H9 (cell line): ENCODE measurements around the gene BCAR3. TPM values are rescaled to one million over a fixed set of nuclear protein-coding genes. Genes with fewer than 3 reads are reported as not detected.

Source experiments
- DNase-seq: peaks from one replicate; pipeline ENCODE4 v3.0.0-alpha.2; 2017
- H2AFZ ChIP-seq: one replicate; pipeline ENCODE4 v1.6.1; 2013; ENCODE audit warnings: mild to moderate bottlenecking, low read length, control low read depth, moderate library complexity
- H2AK5ac ChIP-seq: 2 replicates; pipeline ENCODE4 v1.6.1; 2013; ENCODE audit warnings: low read length, control low read depth, mixed read lengths; ENCODE audit not compliant: insufficient read length
- H2BK120ac ChIP-seq: one replicate; pipeline ENCODE4 v1.6.1; 2013; ENCODE audit warnings: low read depth, mild to moderate bottlenecking, low read length, control low read depth, inconsistent platforms; ENCODE audit not compliant: poor library complexity, severe bottlenecking
- H2BK12ac ChIP-seq: 2 replicates; pipeline ENCODE4 v1.6.1; 2013; ENCODE audit warnings: low read length, control low read depth, mixed read lengths, low read depth; ENCODE audit not compliant: insufficient read length
- H2BK15ac ChIP-seq: 2 replicates; pipeline ENCODE4 v1.6.1; 2013; ENCODE audit warnings: low read depth, low read length, control low read depth
- H2BK20ac ChIP-seq: one replicate; pipeline ENCODE4 v1.6.1; 2013; ENCODE audit warnings: low read depth, mild to moderate bottlenecking, low read length, control low read depth, inconsistent platforms; ENCODE audit not compliant: poor library complexity, severe bottlenecking
- H2BK5ac ChIP-seq: 2 replicates; pipeline ENCODE4 v1.6.1; 2013; ENCODE audit warnings: low read length, control low read depth, mixed read lengths; ENCODE audit not compliant: insufficient read length
- H3K14ac ChIP-seq: 2 replicates; pipeline ENCODE4 v1.6.1; 2013; ENCODE audit warnings: low read length, control low read depth; ENCODE audit not compliant: insufficient read depth
- H3K18ac ChIP-seq: 2 replicates; pipeline ENCODE4 v1.6.1; 2013; ENCODE audit warnings: low read depth, mild to moderate bottlenecking, mixed read lengths, low read length, control low read depth; ENCODE audit not compliant: insufficient read length
- H3K23ac ChIP-seq: 2 replicates; pipeline ENCODE4 v1.6.1; 2013; ENCODE audit warnings: low read length, control low read depth, mixed read lengths, low read depth; ENCODE audit not compliant: insufficient read length
- H3K23me2 ChIP-seq: 2 replicates; pipeline ENCODE4 v1.6.1; 2013; ENCODE audit warnings: low read depth, mild to moderate bottlenecking, mixed read lengths, low read length, control low read depth; ENCODE audit not compliant: insufficient read length, poor library complexity, severe bottlenecking
- H3K27ac ChIP-seq: 2 replicates; pipeline ENCODE4 v1.5.1; 2013; ENCODE audit warnings: low read length, control low read depth, mixed read lengths, low read depth; ENCODE audit not compliant: insufficient read length
- H3K27me3 ChIP-seq: 2 replicates; pipeline ENCODE4 v1.6.1; 2013; ENCODE audit warnings: low read length, control low read depth, inconsistent platforms; ENCODE audit not compliant: insufficient read depth
- H3K4ac ChIP-seq: 2 replicates; pipeline ENCODE4 v1.6.1; 2013; ENCODE audit warnings: low read depth, mild to moderate bottlenecking, control low read depth, inconsistent platforms, low read length, moderate library complexity
- H3K4me1 ChIP-seq: 2 replicates; pipeline ENCODE4 v1.6.1; 2013; ENCODE audit warnings: low read length, control low read depth, inconsistent platforms; ENCODE audit not compliant: insufficient read depth
- H3K4me2 ChIP-seq: 2 replicates; pipeline ENCODE4 v1.6.1; 2013; ENCODE audit warnings: low read length, control low read depth, mixed read lengths; ENCODE audit not compliant: insufficient read length, insufficient read depth
- H3K56ac ChIP-seq: 2 replicates; pipeline ENCODE4 v1.6.1; 2013; ENCODE audit warnings: low read depth, mild to moderate bottlenecking, mixed read lengths, low read length, control low read depth; ENCODE audit not compliant: insufficient read length
- H3K79me1 ChIP-seq: 2 replicates; pipeline ENCODE4 v1.6.1; 2013; ENCODE audit warnings: low read depth, mild to moderate bottlenecking, moderate library complexity, low read length, control low read depth, inconsistent platforms; ENCODE audit not compliant: insufficient read depth, poor library complexity, severe bottlenecking
- H3K79me2 ChIP-seq: 2 replicates; pipeline ENCODE4 v1.6.1; 2013; ENCODE audit warnings: low read length, control low read depth, inconsistent platforms; ENCODE audit not compliant: insufficient read depth
- H3K9ac ChIP-seq: 2 replicates; pipeline ENCODE4 v1.6.1; 2013; ENCODE audit warnings: low read length, control low read depth, mixed read lengths; ENCODE audit not compliant: insufficient read length; ENCODE audit errors: extremely low read depth
- H3K9me3 ChIP-seq: one replicate; pipeline ENCODE4 v1.6.1; 2013; ENCODE audit warnings: low read depth, low read length, inconsistent platforms; ENCODE audit not compliant: control insufficient read depth
- H3T11ph ChIP-seq: one replicate; pipeline ENCODE4 v1.6.1; 2013; ENCODE audit warnings: mild to moderate bottlenecking, low read length, control low read depth, inconsistent platforms
- H4K20me1 ChIP-seq: one replicate; pipeline ENCODE4 v1.6.1; 2013; ENCODE audit not compliant: control insufficient read depth, insufficient read length, insufficient read depth
- H4K5ac ChIP-seq: 2 replicates; pipeline ENCODE4 v1.6.1; 2013; ENCODE audit warnings: low read depth, mild to moderate bottlenecking, mixed read lengths, low read length, control low read depth; ENCODE audit not compliant: insufficient read length
- H4K8ac ChIP-seq: replicated peaks from 2 replicates; pipeline ENCODE4 v1.6.1; 2013; ENCODE audit warnings: low read length, control low read depth, mixed read lengths, low read depth; ENCODE audit not compliant: insufficient read length
- H4K91ac ChIP-seq: 2 replicates; pipeline ENCODE4 v1.6.1; 2013; ENCODE audit warnings: low read depth, mild to moderate bottlenecking, moderate library complexity, mixed read lengths, low read length, control low read depth; ENCODE audit not compliant: insufficient read length
- H3K27ac Mint-ChIP-seq, 3 experiments: 2 replicates in 2 of 3; 3 replicates in 1 of 3; pipeline ENCODE4 v1.8.0; 2020 to 2021; ENCODE audit warnings: mixed read lengths in 3 of 3, mild to moderate bottlenecking in 1 of 3, moderate library complexity in 1 of 3
- H3K27me3 Mint-ChIP-seq: 2 replicates; pipeline ENCODE4 v1.8.0; 2021; ENCODE audit warnings: low read depth, mild to moderate bottlenecking, moderate library complexity, mixed read lengths
- H3K36me3 Mint-ChIP-seq, 3 experiments: 2 replicates in 2 of 3; 3 replicates in 1 of 3; pipeline ENCODE4 v1.8.0; 2020 to 2021; ENCODE audit warnings: low read depth in 3 of 3, mixed read lengths in 3 of 3; ENCODE audit not compliant: insufficient read depth in 1 of 3
- H3K4me1 Mint-ChIP-seq, 2 experiments: 2 replicates each; pipeline ENCODE4 v1.8.0; 2020; ENCODE audit warnings: mixed read lengths in 2 of 2
- H3K4me3 Mint-ChIP-seq, 2 experiments: 2 replicates in 1 of 2; 3 replicates in 1 of 2; pipeline ENCODE4 v1.8.0; 2020 to 2021; ENCODE audit warnings: mild to moderate bottlenecking in 2 of 2, mixed read lengths in 2 of 2, moderate library complexity in 1 of 2
- H3K9me3 Mint-ChIP-seq, 2 experiments: 2 replicates in 1 of 2; 3 replicates in 1 of 2; pipeline ENCODE4 v1.8.0; 2020; ENCODE audit warnings: mild to moderate bottlenecking in 2 of 2, mixed read lengths in 2 of 2, moderate library complexity in 1 of 2
- WGBS: extraction: QIAGEN DNeasy Blood & Tissue Kit; methylation state at CpG from one replicate; pipeline ENCODE4 v1.1.7; 2013; ENCODE audit warnings: missing lambda C conversion rate, low lambda C conversion rate, mixed read lengths; ENCODE audit not compliant: insufficient read length; ENCODE audit errors: extremely low coverage; 5-methylcytosine and 5-hydroxymethylcytosine counted together
- total RNA-seq: library from RNA; stranded (reverse); gene quantifications from 2 replicates; pipeline ENCODE4 v1.2.1, GENCODE V29; 2021
- TF ChIP-seq, protein P1 (sequence below): fragments of 200-600 bp; sonication (generic); conservative IDR thresholded peaks from 3 replicates; pipeline ENCODE4 v1.8.0; 2021; ENCODE audit warnings: antibody characterized with exemption, mild to moderate bottlenecking

The BCAR3 gene
- total RNA-seq, 1 experiment from 2014 or later, result 4.9 TPM

DNA sequence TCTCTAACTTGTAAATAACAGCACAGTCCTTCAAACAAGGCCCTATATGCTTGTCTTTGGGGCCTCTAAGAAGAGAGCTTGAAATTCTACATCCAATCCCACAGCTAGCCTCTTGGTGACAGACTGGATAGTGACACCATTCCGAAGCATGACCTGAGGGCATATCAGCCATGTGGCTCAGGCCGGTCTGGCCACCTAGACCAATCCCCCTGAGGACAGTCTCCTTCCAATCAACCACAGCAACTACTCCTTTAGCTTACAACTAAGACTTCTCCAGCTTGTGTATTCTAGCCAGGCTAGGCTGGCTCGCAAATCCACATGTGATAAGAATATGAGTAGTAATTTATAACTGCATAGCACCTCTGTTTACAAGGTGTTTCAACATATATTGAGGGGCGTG, 14.0 kb downstream of the BCAR3 start:
- no peaks in the 10 kb centered on the region; a peak in 1 of 5 replicates for H3K9me3 Mint-ChIP-seq
- 0 out of 2 replicates have a peak, but pooled peaks cover 2% of the 10 kb centered on the region for H3K79me2 ChIP-seq
- no peaks in the 10 kb centered on the region for H3K23me2 ChIP-seq
- H3K27ac Mint-ChIP-seq, result 0 out of 7 replicates have a peak overlapping the region, but pooled peaks of 1 of the 3 experiments have one; percentile 19
- no peak overlapping the region for H2BK5ac ChIP-seq
- no CpG with 5 or more reads among the region's 4 CpGs for WGBS
- TF ChIP-seq, protein P1, sequence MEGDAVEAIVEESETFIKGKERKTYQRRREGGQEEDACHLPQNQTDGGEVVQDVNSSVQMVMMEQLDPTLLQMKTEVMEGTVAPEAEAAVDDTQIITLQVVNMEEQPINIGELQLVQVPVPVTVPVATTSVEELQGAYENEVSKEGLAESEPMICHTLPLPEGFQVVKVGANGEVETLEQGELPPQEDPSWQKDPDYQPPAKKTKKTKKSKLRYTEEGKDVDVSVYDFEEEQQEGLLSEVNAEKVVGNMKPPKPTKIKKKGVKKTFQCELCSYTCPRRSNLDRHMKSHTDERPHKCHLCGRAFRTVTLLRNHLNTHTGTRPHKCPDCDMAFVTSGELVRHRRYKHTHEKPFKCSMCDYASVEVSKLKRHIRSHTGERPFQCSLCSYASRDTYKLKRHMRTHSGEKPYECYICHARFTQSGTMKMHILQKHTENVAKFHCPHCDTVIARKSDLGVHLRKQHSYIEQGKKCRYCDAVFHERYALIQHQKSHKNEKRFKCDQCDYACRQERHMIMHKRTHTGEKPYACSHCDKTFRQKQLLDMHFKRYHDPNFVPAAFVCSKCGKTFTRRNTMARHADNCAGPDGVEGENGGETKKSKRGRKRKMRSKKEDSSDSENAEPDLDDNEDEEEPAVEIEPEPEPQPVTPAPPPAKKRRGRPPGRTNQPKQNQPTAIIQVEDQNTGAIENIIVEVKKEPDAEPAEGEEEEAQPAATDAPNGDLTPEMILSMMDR, result no peak
- no peak overlapping the region for H2AFZ ChIP-seq
- no peak overlapping the region for H4K5ac ChIP-seq
- no peaks in the 10 kb centered on the region for H3K79me1 ChIP-seq
- H3K4me1 Mint-ChIP-seq, result peaks cover 31 to 47% of the 10 kb centered on the region in 2 experiments
- H4K8ac ChIP-seq, result no peak overlapping the region
- no peak overlapping the region for H2BK20ac ChIP-seq
- H3K27me3 Mint-ChIP-seq, result no peaks in the 10 kb centered on the region
- no peak overlapping the region for H2BK120ac ChIP-seq
- no peak overlapping the region for H3K56ac ChIP-seq
- H3K4me1 ChIP-seq, result peaks cover 5% of the 10 kb centered on the region; the same call in 1 of the 2 replicates
- DNase-seq, result no peak
- no peak overlapping the region for H3K4me3 Mint-ChIP-seq
- no peak overlapping the region for H3K23ac ChIP-seq
- H3K4ac ChIP-seq, result no peak overlapping the region
- H2BK15ac ChIP-seq, result no peak overlapping the region
- H2AK5ac ChIP-seq, result no peak overlapping the region
- no peaks in the 10 kb centered on the region for H4K20me1 ChIP-seq
- no peak overlapping the region for H3K18ac ChIP-seq
- H3K14ac ChIP-seq, result no peak overlapping the region
- H3T11ph ChIP-seq, result no peak overlapping the region
- no peaks in the 10 kb centered on the region for H3K27me3 ChIP-seq
- H3K9me3 ChIP-seq, result no peaks in the 10 kb centered on the region
- no peak overlapping the region for H4K91ac ChIP-seq
- no peak overlapping the region for H2BK12ac ChIP-seq
- no peak overlapping the region for H3K9ac ChIP-seq
- peaks cover 2 to 17% (median 9%) of the 10 kb centered on the region in 3 experiments for H3K36me3 Mint-ChIP-seq
- no peak overlapping the region for H3K27ac ChIP-seq
- no peak overlapping the region for H3K4me2 ChIP-seq
